ENCODE measurements around the gene B4GALT6.

DNA sequence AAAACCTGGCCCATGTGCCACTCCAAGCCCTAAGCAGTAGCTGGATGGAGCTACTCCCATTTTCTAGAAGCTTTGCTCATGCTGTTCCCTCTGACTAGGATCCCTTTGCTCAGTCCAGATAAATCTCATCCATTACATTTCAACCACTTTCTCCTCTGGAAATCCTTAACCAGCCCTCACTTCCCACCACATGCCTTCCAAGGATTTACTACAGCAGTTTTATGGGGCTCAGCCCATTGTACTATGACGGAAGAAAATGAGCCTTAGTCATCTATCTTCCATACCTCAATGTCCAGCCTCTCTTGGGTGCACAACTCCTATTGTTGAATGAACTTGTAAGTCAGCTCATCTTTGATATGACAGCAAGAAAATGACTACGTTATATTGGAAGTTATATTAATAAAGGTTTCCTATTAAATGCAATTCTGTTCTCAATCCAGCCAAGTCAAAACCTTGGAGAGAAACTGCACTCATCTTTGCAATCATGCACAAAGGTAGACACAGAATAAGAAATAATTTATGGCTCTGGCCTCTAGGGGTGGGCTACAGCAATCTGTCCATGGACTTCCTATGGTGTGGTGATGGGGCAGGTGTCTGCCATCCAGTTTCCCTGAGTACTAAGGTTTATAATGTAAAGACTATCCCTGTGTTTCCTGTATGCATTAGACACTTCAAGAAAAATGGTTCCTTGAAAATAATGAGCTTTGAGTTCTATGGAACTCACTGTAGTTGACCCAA lies 3.4 kb downstream of the B4GALT6 start:
- TF ChIP-seq, protein P1, sequence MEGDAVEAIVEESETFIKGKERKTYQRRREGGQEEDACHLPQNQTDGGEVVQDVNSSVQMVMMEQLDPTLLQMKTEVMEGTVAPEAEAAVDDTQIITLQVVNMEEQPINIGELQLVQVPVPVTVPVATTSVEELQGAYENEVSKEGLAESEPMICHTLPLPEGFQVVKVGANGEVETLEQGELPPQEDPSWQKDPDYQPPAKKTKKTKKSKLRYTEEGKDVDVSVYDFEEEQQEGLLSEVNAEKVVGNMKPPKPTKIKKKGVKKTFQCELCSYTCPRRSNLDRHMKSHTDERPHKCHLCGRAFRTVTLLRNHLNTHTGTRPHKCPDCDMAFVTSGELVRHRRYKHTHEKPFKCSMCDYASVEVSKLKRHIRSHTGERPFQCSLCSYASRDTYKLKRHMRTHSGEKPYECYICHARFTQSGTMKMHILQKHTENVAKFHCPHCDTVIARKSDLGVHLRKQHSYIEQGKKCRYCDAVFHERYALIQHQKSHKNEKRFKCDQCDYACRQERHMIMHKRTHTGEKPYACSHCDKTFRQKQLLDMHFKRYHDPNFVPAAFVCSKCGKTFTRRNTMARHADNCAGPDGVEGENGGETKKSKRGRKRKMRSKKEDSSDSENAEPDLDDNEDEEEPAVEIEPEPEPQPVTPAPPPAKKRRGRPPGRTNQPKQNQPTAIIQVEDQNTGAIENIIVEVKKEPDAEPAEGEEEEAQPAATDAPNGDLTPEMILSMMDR (IDR thresholded peaks at IDR 0.05; ENCODE audit: insufficient read depth, low read depth, low read length), result no peak
- TF ChIP-seq EZH2 (IDR thresholded peaks at IDR 0.05; ENCODE audit: insufficient read depth, low read length), result no peak
